Measurements from ENCODE around the gene EXOC6. TPM values are rescaled to one million over a fixed set of nuclear protein-coding genes. Genes with fewer than 3 reads are reported as not detected.

The EXOC6 gene
- total RNA-seq, 4 donors from 2014 or later, result 9.7 to 760 (median 13.7) TPM

GRCh38 chr10:93071674-93072224, 223.4 kb downstream of the EXOC6 start:
- no peak for TF ChIP-seq CTCF (IDR thresholded peaks at IDR 0.05; ENCODE audit: low read depth)

GRCh38 chr10:93072225-93072712, 223.9 kb downstream of the EXOC6 start:
- TF ChIP-seq CTCF (IDR thresholded peaks at IDR 0.05; ENCODE audit: low read depth), result no peak

GRCh38 chr10:93072713-93073538, 224.6 kb downstream of the EXOC6 start:
- no peak for TF ChIP-seq CTCF (IDR thresholded peaks at IDR 0.05; ENCODE audit: low read depth)

GRCh38 chr10:93073539-93074146, 225.3 kb downstream of the EXOC6 start, which contains the start of gene CYP26A1:
Gene CYP26A1, plus strand, starts transcription at chr10:93073893. Its CDS starts 42 bp downstream, at chr10:93073935.
- no peak for TF ChIP-seq CTCF (IDR thresholded peaks at IDR 0.05; ENCODE audit: low read depth)

- TF ChIP-seq CTCF (IDR thresholded peaks at IDR 0.05; ENCODE audit: low read depth), result no peak
Observed at GRCh38 chr10:93074147-93074596, 225.9 kb downstream of the EXOC6 start.

GRCh38 chr10:93074597-93075368, 226.5 kb downstream of the EXOC6 start:
- no peak for TF ChIP-seq CTCF (IDR thresholded peaks at IDR 0.05; ENCODE audit: low read depth)
